ENCODE results near the gene SETD3.

- no peak for TF ChIP-seq POLR2AphosphoS5 (IDR thresholded peaks at IDR 0.05; ENCODE audit: low read depth, low read length)
- no peak for TF ChIP-seq POLR2A (IDR thresholded peaks at IDR 0.05; ENCODE audit: low read depth, low read length)
- TF ChIP-seq POU2F2 (IDR thresholded peaks at IDR 0.05; ENCODE audit: low read depth, low read length), result no peak
- TF ChIP-seq TAF1 (IDR thresholded peaks at IDR 0.05; ENCODE audit: low read depth, low read length), result no peak
These were observed 39.3 kb downstream of the SETD3 start for GRCh38 chr14:99441157-99441870.
